IPS DF 4.7 (cell line): ENCODE data around the gene GCGR.

ENCODE experiments used
- DNase-seq: peaks from one replicate; pipeline ENCODE4 v3.0.0-alpha.2; 2013; ENCODE audit warnings: low spot score; ENCODE audit errors: extremely low read depth

The GCGR gene

DNA sequence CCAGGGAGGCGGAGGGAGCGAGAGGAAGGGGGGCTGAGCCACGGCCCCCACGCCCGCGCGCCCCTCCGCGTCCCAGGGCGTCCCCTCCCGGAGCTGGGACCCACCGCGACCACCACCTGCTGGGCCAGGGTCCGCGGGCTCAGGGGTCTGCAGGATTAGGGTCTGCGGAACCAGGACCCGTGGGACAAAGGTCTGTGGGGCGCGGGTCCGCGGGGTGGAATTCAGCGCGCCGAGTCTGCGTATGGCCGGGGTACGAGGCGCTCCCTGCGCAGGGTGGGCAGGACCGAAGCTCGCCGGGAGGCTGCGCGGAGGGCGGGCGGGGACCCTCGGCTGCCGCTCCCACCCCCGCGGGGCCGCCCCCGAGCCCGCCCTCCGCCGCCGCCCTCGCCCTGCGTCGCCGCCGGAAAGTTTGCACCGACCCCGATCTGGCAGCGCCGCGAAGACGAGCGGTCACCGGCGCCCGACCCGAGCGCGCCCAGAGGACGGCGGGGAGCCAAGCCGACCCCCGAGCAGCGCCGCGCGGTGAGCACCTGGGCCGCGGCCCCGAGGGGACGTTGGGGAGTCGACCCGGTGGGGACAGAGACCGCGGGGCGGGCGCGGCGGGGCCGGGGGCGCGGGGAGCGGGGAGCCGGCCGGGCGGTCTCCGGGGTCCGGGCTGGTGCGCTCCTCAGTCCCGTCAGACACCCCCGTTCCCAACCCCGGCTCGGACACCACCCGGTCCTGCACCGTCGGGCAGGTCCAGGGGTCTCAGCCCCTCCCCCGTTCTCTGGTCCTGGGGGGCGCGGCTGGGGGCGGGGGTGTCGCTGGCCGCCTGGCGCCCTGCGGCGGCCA, at the start of gene GCGR:
TSS of gene GCGR (plus strand) at position 423 of the 831 bp plus-strand sequence. CDS start 4,869 bp downstream, outside the sequence.
- DNase-seq = no peak

DNA sequence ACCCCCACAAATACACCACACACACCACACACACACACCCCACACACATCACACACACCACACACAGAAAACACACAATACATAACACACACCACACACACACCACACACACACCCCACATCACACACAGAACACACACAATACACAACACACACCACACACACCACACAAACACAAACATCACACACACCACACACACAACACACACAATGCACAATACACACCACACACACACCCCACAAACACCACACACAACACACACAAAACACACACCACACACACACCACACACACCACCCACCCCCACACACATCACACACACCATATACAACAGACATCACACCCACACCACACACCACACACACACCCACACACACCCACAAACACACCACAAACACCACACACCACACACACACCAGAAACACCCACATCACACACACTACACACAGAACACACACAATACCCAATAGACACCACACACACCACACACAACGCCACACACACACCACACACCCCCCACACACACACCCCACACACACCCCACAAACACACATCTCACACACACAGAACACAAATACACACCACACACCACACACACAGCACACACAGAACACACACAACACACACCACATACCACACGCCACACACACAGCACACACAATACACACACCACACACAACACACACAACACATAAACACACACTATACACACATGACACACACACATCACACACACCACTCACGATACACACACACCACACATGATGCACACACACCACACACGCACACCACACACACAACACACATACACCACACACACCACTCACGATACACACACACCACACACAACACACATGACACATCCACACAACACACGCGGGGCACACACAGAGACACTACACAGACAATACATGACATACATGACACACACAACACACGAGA, 11.0 kb upstream of the GCGR start:
- DNase-seq = no peak

DNA sequence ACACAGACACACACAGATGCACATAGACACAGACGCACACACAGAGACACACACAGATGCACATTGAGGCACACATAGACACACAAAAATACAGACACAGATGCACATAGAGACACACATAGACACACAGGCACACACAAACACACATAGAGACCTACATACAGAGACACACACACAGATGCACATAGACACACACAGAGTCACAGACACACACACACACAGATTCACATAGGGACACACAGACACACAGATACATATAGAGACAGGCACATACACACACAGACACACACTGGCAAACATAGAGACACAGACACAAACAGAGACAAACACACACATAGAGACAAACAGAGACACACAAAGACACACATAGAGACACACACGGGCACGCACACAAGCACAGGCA, 9.9 kb upstream of the GCGR start:
- no peak for DNase-seq

DNA sequence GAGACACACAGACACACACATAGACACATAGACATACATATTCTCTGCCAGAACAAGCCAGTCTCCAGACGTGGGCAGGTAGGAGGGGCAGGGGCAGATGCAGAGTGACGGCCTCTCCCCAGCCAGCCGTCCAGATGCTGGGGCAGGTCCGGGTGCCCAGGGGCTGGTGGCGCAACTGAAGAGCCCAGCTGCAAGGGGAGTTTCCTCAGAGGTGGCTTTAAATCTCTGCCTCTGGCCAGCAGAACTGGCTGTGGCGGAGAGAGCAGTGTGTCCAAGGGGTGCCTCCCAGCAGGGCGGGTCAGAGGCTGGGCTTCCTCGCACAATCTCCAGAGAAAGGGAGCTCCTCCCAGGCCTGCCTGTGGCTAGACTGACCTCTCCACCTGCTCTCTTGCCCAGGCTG, 9.4 kb upstream of the GCGR start:
- DNase-seq = no peak

DNA sequence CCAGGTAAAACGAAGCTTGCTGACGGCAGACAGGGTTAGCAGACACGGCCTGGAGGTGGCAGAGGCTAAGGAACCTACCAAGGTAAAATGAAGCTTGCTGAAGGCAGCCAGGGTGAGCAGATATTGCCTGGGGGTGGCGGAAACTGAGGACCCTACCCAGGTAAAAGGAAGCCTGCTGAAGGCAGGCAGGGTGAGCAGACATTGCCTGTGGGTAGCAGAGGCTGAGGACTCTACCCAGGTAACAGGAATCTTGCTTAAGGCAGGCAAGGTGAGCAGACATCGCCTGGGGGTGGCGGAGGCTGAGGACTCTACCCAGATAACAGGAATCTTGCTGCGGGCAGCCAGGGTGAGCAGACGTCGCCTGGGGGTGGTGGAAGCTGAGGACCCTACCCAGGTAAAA, 2.6 kb upstream of the GCGR start:
- no peak for DNase-seq

DNA sequence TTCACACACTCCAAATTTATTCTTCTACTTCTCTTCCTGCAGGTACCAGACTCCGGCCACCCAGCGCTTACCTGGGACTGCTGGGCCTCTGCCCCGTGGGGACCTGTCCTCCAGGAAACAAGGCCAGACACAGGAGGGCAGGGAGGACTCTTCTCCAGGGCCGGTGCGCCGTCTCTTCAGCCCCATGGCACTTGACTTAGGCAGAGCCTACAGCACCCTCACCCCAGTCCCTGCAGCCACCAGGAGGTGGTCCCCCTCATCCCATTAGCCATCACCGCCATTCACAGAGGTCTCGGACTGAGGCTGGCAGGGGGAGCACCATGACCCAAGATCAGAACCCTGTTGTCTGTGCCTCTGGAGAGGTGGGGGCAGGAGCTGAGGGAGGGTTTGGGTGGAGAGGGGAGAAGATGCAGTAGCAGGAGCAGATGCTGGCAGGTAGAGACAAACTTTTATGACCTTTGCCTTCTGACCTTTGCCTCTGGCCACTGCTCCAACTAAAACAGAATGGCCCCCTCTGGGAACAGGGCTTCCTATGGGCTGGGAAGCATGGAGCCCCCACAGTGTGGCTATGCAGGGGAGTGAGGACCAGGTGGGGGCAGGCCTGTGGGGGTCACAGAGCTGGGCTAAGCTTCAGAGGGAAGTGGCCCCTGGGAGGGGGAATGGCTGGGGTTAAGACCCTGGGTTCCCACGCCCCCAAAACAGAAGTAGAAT, 1.7 kb upstream of the GCGR start:
- DNase-seq = no peak

GRCh38 chr17:81802856-81803643, 900 bp upstream of the GCGR start:
- DNase-seq = no peak

GRCh38 chr17:81804559-81805399, 829 bp downstream of the GCGR start:
- DNase-seq = no peak

GRCh38 chr17:81805707-81806460, 1.9 kb downstream of the GCGR start:
- DNase-seq = no peak

GRCh38 chr17:81806461-81807209, 2.7 kb downstream of the GCGR start:
- DNase-seq = no peak

GRCh38 chr17:81807210-81807719, 3.3 kb downstream of the GCGR start:
- DNase-seq = no peak

- no peak for DNase-seq
These were observed 3.9 kb downstream of the GCGR start for GRCh38 chr17:81807839-81808238.

GRCh38 chr17:81808778-81809555, 5.0 kb downstream of the GCGR start:
- no peak for DNase-seq

- DNase-seq = no peak
These were observed 5.6 kb downstream of the GCGR start for GRCh38 chr17:81809556-81809998.

DNA sequence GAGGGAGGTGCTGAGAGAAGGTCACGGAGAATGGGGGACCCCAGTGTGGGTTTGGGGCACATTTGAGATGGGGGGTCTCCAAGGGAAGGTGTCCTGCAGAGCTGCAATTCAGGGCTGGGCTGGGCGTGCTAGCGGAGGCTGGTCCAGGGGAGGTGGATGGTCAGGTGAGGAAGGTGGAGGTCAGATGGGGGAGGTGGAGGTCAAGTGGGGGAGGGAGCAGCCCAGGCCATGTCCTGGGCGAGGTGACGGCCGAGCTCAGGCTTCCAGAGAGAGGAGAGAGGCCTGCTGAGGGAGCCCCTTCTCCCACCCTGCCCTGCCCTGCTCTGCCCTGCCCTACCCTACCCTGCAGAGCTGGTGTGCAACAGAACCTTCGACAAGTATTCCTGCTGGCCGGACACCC, 6.5 kb downstream of the GCGR start:
- no peak for DNase-seq

GRCh38 chr17:81810892-81811704, 7.1 kb downstream of the GCGR start:
- DNase-seq = no peak
